Measurements from ENCODE around the gene MYO5B. TPM values are rescaled to one million over a fixed set of nuclear protein-coding genes. Genes with fewer than 3 reads are reported as not detected.

Gene MYO5B
- total and polyA plus RNA-seq, 10 of the 15 experiments (the other 5 are each of a cell fraction or from before 2014, with no cell fraction given) = 2.5 to 4.5 (median 3.3) TPM

- in situ Hi-C loops (cut with MboI) = no loop called here
- ChIA-PET POLR2A (interaction anchor here (1.0 kb wide), 1 partner anchor 103 kb away, joined by 3 read pairs; no protein-coding TSS in a partner anchor), SMC1A (ENCODE audit: uncharacterized antibody, unreplicated experiment) (interaction anchor here (0.6 to 1.4 kb wide), 7 partner anchors 8 to 956 kb away, joined by 3 to 6 read pairs (median 3); no protein-coding TSS in a partner anchor), RAD21 (ENCODE audit: unreplicated experiment) (interaction anchor here (1.3 to 1.4 kb wide), 2 partner anchors 9 to 10 kb away, joined by 4 to 9 read pairs; no protein-coding TSS in a partner anchor), CTCF (interaction anchor here (0.8 to 1.6 kb wide), 5 partner anchors 11 to 124 kb away, joined by 3 to 5 read pairs (median 4); no protein-coding TSS in a partner anchor)
- FAIRE-seq (no peak), ATAC-seq (no peak), DNase-seq (ENCODE audit: low read depth, low spot score) (no peak)
- H3K79me2 ChIP-seq (ENCODE audit: control insufficient read depth, insufficient read depth, low read length) = no peaks in the 10 kb centered on the region
- H3K9ac ChIP-seq (ENCODE audit: control insufficient read depth, insufficient read depth, low read length) = no peak overlapping the region
- H4K20me1 ChIP-seq (ENCODE audit: control insufficient read depth, insufficient read depth) = no peaks in the 10 kb centered on the region
- no peak overlapping the region for H3K27ac ChIP-seq (ENCODE audit: control insufficient read depth, insufficient read depth)
- TF ChIP-seq ZNF384 (IDR thresholded peaks at IDR 0.05; ENCODE audit: borderline replicate concordance, low read depth, low read length) (no peak), NR2C1 (IDR thresholded peaks at IDR 0.05) (no peak)
- intact Hi-C loops (cut with micrococcal nuclease; ENCODE audit: unreplicated experiment) = no loop called here
- no TSS peak for BruUV-seq (replicated peaks)
- no peak overlapping the region for H2AFZ ChIP-seq (ENCODE audit: control insufficient read depth, low read depth, low read length)
- no peak overlapping the region for H3K4me2 ChIP-seq (ENCODE audit: control insufficient read depth, insufficient read depth)
- WGBS (ENCODE audit: insufficient coverage, insufficient replicate concordance, low lambda C conversion rate, missing lambda C conversion rate) = 32% methylated on average over 2 of the region's 2 CpGs
- H3K4me1 ChIP-seq (ENCODE audit: control insufficient read depth, insufficient read depth, low read length) = no peaks in the 10 kb centered on the region
- H3K27me3 ChIP-seq (replicated peaks in 1 of 2; ENCODE audit: control insufficient read depth in 2 of 2, insufficient read depth in 2 of 2, low read length in 1 of 2) = 0 out of 4 replicates have a peak, but pooled peaks cover 0 to 2% of the 10 kb centered on the region in 2 experiments
- no peak overlapping the region for H3K4me3 ChIP-seq
- no peaks in the 10 kb centered on the region for H3K9me3 ChIP-seq (replicated peaks; ENCODE audit: control insufficient read depth, insufficient read depth, low read length)
- no peaks in the 10 kb centered on the region for H3K36me3 ChIP-seq (ENCODE audit: control insufficient read depth in 2 of 2, insufficient read depth in 2 of 2, low read length in 1 of 2)
These were observed 122.8 kb downstream of the MYO5B start for GRCh38 chr18:50072146-50072545.

- ChIA-PET RAD21 (ENCODE audit: unreplicated experiment) (interaction anchor here (1.3 to 1.4 kb wide), 2 partner anchors 10 to 11 kb away, joined by 4 to 9 read pairs; no protein-coding TSS in a partner anchor), SMC1A (ENCODE audit: uncharacterized antibody, unreplicated experiment) (interaction anchor here (0.6 to 1.4 kb wide), 3 partner anchors 9 to 20 kb away, joined by 3 to 4 read pairs (median 4); no protein-coding TSS in a partner anchor), CTCF (interaction anchor here (0.8 to 1.6 kb wide), 3 partner anchors 13 to 125 kb away, joined by 3 to 5 read pairs (median 4); no protein-coding TSS in a partner anchor), POLR2A (interaction anchor here (1.0 kb wide), 1 partner anchor 104 kb away, joined by 3 read pairs; no protein-coding TSS in a partner anchor)
- intact Hi-C loops (cut with micrococcal nuclease; ENCODE audit: unreplicated experiment) = no loop called here
- Histone ChIP-seq H3K4me2 (ENCODE audit: control insufficient read depth, insufficient read depth) (no peak overlapping the region), H3K9ac (ENCODE audit: control insufficient read depth, insufficient read depth, low read length) (no peak overlapping the region), H3K27ac (ENCODE audit: control insufficient read depth, insufficient read depth) (no peak overlapping the region), H3K9me3 (replicated peaks; ENCODE audit: control insufficient read depth, insufficient read depth, low read length) (no peaks in the 10 kb centered on the region), H4K20me1 (ENCODE audit: control insufficient read depth, insufficient read depth) (no peaks in the 10 kb centered on the region), H3K36me3 (ENCODE audit: control insufficient read depth in 2 of 2, insufficient read depth in 2 of 2, low read length in 1 of 2) (no peaks in the 10 kb centered on the region), H3K27me3 (replicated peaks in 1 of 2; ENCODE audit: control insufficient read depth in 2 of 2, insufficient read depth in 2 of 2, low read length in 1 of 2) (0 out of 4 replicates have a peak, but pooled peaks cover 0 to 3% of the 10 kb centered on the region in 2 experiments), H2AFZ (ENCODE audit: control insufficient read depth, low read depth, low read length) (no peak overlapping the region), H3K79me2 (ENCODE audit: control insufficient read depth, insufficient read depth, low read length) (no peaks in the 10 kb centered on the region), H3K4me1 (ENCODE audit: control insufficient read depth, insufficient read depth, low read length) (no peaks in the 10 kb centered on the region), H3K4me3 (no peak overlapping the region)
- no peak; the same call in 2 of the 3 replicates for ATAC-seq
- no peak for FAIRE-seq
- 65% methylated on average over 4 of the region's 4 CpGs for WGBS (ENCODE audit: insufficient coverage, insufficient replicate concordance, low lambda C conversion rate, missing lambda C conversion rate)
- no TSS peak for BruUV-seq (replicated peaks)
- DNase-seq (ENCODE audit: low read depth, low spot score) = no peak
- in situ Hi-C loops (cut with MboI) = no loop called here
- no peak for TF ChIP-seq ZNF622 (IDR thresholded peaks at IDR 0.05)
- TF ChIP-seq ZBTB33 (IDR thresholded peaks at IDR 0.05) = no peak
- no peak for TF ChIP-seq CBFB (IDR thresholded peaks at IDR 0.05; ENCODE audit: low read depth)
- no peak for TF ChIP-seq RFX5 (IDR thresholded peaks at IDR 0.05; ENCODE audit: low read depth, low read length)
- TF ChIP-seq KLF5 (IDR thresholded peaks at IDR 0.05; ENCODE audit: partially characterized antibody) = no peak
- no peak for TF ChIP-seq BCL11A (IDR thresholded peaks at IDR 0.05; ENCODE audit: low read depth, low read length)
- no peak for TF ChIP-seq NFIC (IDR thresholded peaks at IDR 0.05; ENCODE audit: low read depth, low read length)
- TF ChIP-seq POLR2AphosphoS5 (IDR thresholded peaks at IDR 0.05; ENCODE audit: low read length) = no peak
- no peak for TF ChIP-seq JUND (IDR thresholded peaks at IDR 0.05; ENCODE audit: low read depth, low read length)
- no peak for TF ChIP-seq NFYB (IDR thresholded peaks at IDR 0.05; ENCODE audit: insufficient read depth, low read depth, low read length)
- no peak for TF ChIP-seq CHD2 (IDR thresholded peaks at IDR 0.05; ENCODE audit: borderline replicate concordance, low read depth, low read length)
- TF ChIP-seq HSF1 (IDR thresholded peaks at IDR 0.05; ENCODE audit: low read depth, low read length) = no peak
- TF ChIP-seq ASH2L (IDR thresholded peaks at IDR 0.05; ENCODE audit: borderline replicate concordance, low read depth) = no peak
These were observed 123.5 kb downstream of the MYO5B start for GRCh38 chr18:50071397-50071796.
